GM21528 (cell line): Measurements from ENCODE around the gene VPS26A.

Experiments used
- ATAC-seq: cut with Tn5 transposase; IDR thresholded peaks from one replicate; pipeline ENCODE4 v1.9.1; 2021; ENCODE audit warnings: mild to moderate bottlenecking, moderate library complexity; ENCODE audit not compliant: unreplicated experiment, low FRiP score

VPS26A gene

GRCh38 chr10:69216577-69217118 lies 92.7 kb downstream of the VPS26A start:
- no peak for ATAC-seq

- no peak for ATAC-seq
Measured at GRCh38 chr10:69217119-69217754, 93.3 kb downstream of the VPS26A start.

GRCh38 chr10:69218831-69219230 lies 94.9 kb downstream of the VPS26A start:
- no peak for ATAC-seq

GRCh38 chr10:69220041-69220451 lies 96.1 kb downstream of the VPS26A start, which contains the start of gene HKDC1:
TSS of gene HKDC1 (plus strand) at chr10:69220332. CDS start at chr10:69220436, 104 bp downstream.
- ATAC-seq: no peak

GRCh38 chr10:69220507-69220906 lies 96.5 kb downstream of the VPS26A start:
- no peak for ATAC-seq
